Ovary (tissue), 3 donors: ENCODE results near the gene TMEM79.

ENCODE experiments used
- CTCF ChIP-seq, 3 donors: fragments of 450-650 bp in 2 of 3; fragments of 200-600 bp in 1 of 3; IDR thresholded peaks; one replicate each; pipeline versions ENCODE4 v1.5.1 to v1.8.0; 2016 to 2022; ENCODE audit warnings: antibody characterized with exemption in 3 of 3, mild to moderate bottlenecking in 1 of 3
- EP300 ChIP-seq: sonication (generic); formaldehyde crosslinking; IDR thresholded peaks from one replicate; pipeline ENCODE4 v1.6.1; 2017; ENCODE audit warnings: antibody characterized with exemption
- POLR2A ChIP-seq: fragments of 450-650 bp; IDR thresholded peaks from one replicate; pipeline ENCODE4 v1.6.1; 2017; ENCODE audit warnings: antibody characterized with exemption, mild to moderate bottlenecking, moderate library complexity
- donor health status: DM: no; HTN: no; CAD: no.

GRCh38 chr1:156320560-156320959 is 36.4 kb downstream of the TMEM79 start:
- TF ChIP-seq EP300 (no peak), CTCF (IDR thresholded peaks at IDR 0.05) (no peak), POLR2A (no peak)
